ENCODE results near the gene LLPH.

GRCh38 chr12:66164349-66164821 is 33.8 kb upstream of the LLPH start:
- TF ChIP-seq ZNF8 (CRISPR knock-in tag; IDR thresholded peaks at IDR 0.05) (no peak), CREB5 (CRISPR knock-in tag; IDR thresholded peaks at IDR 0.05; ENCODE audit: low read depth) (no peak), ZFP3 (CRISPR knock-in tag; IDR thresholded peaks at IDR 0.05) (no peak), ZFP30 (CRISPR knock-in tag; IDR thresholded peaks at IDR 0.05) (no peak), RARB (CRISPR knock-in tag; IDR thresholded peaks at IDR 0.05) (no peak)

Measured in SK-N-SH treated with all-trans-retinoic acid at 6 μM for 48 hours (cell line).